ENCODE results near the gene TPRN. TPM values are rescaled to one million over a fixed set of nuclear protein-coding genes. Genes with fewer than 3 reads are reported as not detected.

TPRN gene
- total RNA-seq, 1 donor, result 6.9 TPM

- H3K4me3 ChIP-seq (ENCODE audit: low read depth, low read length), result no peak overlapping the region
- no peak for DNase-seq (ENCODE audit: low read depth)
- TF ChIP-seq, protein P1, sequence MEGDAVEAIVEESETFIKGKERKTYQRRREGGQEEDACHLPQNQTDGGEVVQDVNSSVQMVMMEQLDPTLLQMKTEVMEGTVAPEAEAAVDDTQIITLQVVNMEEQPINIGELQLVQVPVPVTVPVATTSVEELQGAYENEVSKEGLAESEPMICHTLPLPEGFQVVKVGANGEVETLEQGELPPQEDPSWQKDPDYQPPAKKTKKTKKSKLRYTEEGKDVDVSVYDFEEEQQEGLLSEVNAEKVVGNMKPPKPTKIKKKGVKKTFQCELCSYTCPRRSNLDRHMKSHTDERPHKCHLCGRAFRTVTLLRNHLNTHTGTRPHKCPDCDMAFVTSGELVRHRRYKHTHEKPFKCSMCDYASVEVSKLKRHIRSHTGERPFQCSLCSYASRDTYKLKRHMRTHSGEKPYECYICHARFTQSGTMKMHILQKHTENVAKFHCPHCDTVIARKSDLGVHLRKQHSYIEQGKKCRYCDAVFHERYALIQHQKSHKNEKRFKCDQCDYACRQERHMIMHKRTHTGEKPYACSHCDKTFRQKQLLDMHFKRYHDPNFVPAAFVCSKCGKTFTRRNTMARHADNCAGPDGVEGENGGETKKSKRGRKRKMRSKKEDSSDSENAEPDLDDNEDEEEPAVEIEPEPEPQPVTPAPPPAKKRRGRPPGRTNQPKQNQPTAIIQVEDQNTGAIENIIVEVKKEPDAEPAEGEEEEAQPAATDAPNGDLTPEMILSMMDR (IDR thresholded peaks at IDR 0.05; ENCODE audit: insufficient read depth, low read depth, low read length), result no peak
These were observed 33.6 kb upstream of the TPRN start for GRCh38 chr9:137234055-137234697.

- H3K4me3 ChIP-seq (ENCODE audit: low read depth, low read length), result no peak overlapping the region
These were observed 32.8 kb upstream of the TPRN start for GRCh38 chr9:137233143-137233980.

GRCh38 chr9:137232510-137232909, 32.0 kb upstream of the TPRN start:
- TF ChIP-seq, protein P1 (IDR thresholded peaks at IDR 0.05; ENCODE audit: insufficient read depth, low read depth, low read length), result no peak
- DNase-seq (ENCODE audit: low read depth), result no peak
- H3K4me3 ChIP-seq (ENCODE audit: low read depth, low read length), result no peak overlapping the region

More at GRCh38 chr9:137233143-137233980, 32.8 kb upstream of the TPRN start:
- no peak for DNase-seq (ENCODE audit: low read depth)
- TF ChIP-seq, protein P1 (IDR thresholded peaks at IDR 0.05; ENCODE audit: insufficient read depth, low read depth, low read length), result no peak

DNA sequence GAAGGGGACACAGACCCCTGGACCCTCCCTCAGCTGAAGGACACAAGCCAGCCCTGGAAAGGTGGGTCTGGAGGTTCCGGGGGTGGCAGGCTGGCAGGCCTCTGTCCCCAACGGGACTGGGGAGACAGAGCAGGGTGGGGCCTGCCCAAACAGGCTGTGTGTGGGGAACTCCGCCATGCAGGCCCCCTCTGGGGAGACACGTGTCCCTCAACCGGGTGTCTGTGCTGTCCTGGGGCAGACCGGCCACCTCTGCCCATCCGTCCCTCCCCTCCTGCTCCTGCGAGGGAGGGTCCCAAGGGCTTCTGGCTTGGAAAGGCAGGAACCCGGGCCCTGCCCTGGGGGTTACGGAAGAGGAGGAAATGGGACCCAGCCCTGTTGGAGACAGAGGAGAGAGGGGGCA, 31.6 kb upstream of the TPRN start:
- TF ChIP-seq, protein P1 (IDR thresholded peaks at IDR 0.05; ENCODE audit: insufficient read depth, low read depth, low read length), result no peak
- no peak for DNase-seq (ENCODE audit: low read depth)
- no peak overlapping the region for H3K4me3 ChIP-seq (ENCODE audit: low read depth, low read length)

DNA sequence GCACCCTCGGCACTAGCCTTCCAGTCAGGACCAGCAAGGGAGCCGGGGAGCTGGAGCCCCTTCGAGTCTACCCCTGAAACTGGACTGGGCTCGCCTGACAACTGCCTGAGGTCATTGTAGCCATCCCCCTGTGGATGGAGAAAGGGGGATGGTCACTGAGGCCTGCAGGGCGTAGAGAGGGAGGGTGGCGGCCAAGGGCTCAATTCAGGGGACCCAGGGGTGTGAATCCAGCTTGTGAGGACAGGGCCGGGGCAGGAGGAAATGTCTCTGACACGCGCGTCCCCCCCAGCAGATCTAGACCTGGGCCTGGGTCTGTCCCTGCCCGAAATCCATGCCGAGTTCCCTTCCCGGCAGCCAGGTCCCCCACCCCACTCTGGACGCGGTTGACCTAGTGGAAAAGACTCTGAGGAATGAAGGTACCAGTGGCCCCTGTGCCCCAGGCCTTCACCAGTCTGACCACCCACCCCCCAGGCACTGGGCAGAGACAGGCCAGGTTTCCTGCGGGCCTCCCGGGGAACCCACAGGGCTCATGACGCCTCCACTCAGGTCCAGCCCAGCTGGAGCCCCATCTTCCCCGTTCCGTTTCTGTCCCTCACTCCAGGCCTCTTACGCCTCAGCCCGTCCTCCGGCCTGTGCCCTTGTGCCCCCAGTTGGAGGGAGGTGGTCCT, 31.0 kb upstream of the TPRN start:
- no peak overlapping the region for H3K4me3 ChIP-seq (ENCODE audit: low read depth, low read length)
- TF ChIP-seq, protein P1 (IDR thresholded peaks at IDR 0.05; ENCODE audit: insufficient read depth, low read depth, low read length), result no peak
- no peak for DNase-seq (ENCODE audit: low read depth)

GRCh38 chr9:137230705-137231371, 30.3 kb upstream of the TPRN start, which contains the start of gene SLC34A3:
TSS of gene SLC34A3 (plus strand) at chr9:137230901. CDS start at chr9:137231703, 802 bp downstream.
- TF ChIP-seq, protein P1 (IDR thresholded peaks at IDR 0.05; ENCODE audit: insufficient read depth, low read depth, low read length), result no peak
- DNase-seq (ENCODE audit: low read depth), result no peak
- H3K4me3 ChIP-seq (ENCODE audit: low read depth, low read length), result no peak within 1 kb of the TSS

Measured in fibroblast of villous mesenchyme (primary cell).